GM12865 (cell line): ENCODE results near the gene CCDC61.

Source experiments
- DNase-seq: peaks from one replicate; pipeline ENCODE4 v3.0.0; 2010; ENCODE audit warnings: low read depth
- H3K4me3 ChIP-seq: 2 replicates; pipeline ENCODE4 v1.5.1; 2011; ENCODE audit warnings: mild to moderate bottlenecking, low read depth, low read length, control low read depth
- CTCF ChIP-seq: IDR thresholded peaks from 2 replicates; pipeline ENCODE4 v1.5.1; 2011; ENCODE audit warnings: low read length, control low read depth, low read depth, inconsistent platforms; ENCODE audit not compliant: insufficient read depth; ENCODE audit errors: missing control alignments

The CCDC61 gene

GRCh38 chr19:46020819-46021125 lies 25.5 kb downstream of the CCDC61 start:
- TF ChIP-seq CTCF = no peak
- no peak for DNase-seq
- H3K4me3 ChIP-seq = no peak overlapping the region

- DNase-seq = no peak
- no peak for TF ChIP-seq CTCF
- H3K4me3 ChIP-seq = no peak overlapping the region
Observed at GRCh38 chr19:46021531-46022041, 26.3 kb downstream of the CCDC61 start.

GRCh38 chr19:46022061-46022430 lies 26.8 kb downstream of the CCDC61 start:
- no peak overlapping the region for H3K4me3 ChIP-seq
- DNase-seq = no peak
- TF ChIP-seq CTCF = no peak

- no peak within 1 kb of the TSS for H3K4me3 ChIP-seq
- no peak for TF ChIP-seq CTCF
- no peak for DNase-seq
Observed at GRCh38 chr19:46022431-46023310, 27.4 kb downstream of the CCDC61 start, which contains the start of gene PGLYRP1. Gene PGLYRP1, minus strand, starts transcription at chr19:46023053. Its CDS starts 32 bp downstream, at chr19:46023021.

GRCh38 chr19:46023311-46023779 lies 28.1 kb downstream of the CCDC61 start:
- DNase-seq = no peak
- TF ChIP-seq CTCF = no peak

GRCh38 chr19:46025835-46026234 lies 30.6 kb downstream of the CCDC61 start:
- H3K4me3 ChIP-seq = no peak overlapping the region
- no peak for TF ChIP-seq CTCF
- DNase-seq = no peak

More at GRCh38 chr19:46023311-46023779, 28.1 kb downstream of the CCDC61 start:
- H3K4me3 ChIP-seq = no peak overlapping the region
